NCI-H526 (cell line): ENCODE data around the gene PCDHB13.
A peak's percentile ranks its signal among the peaks of the same experiment; 100 is the strongest.
"Not testable (repeated sequence)": the region's sequence is repeated elsewhere in the genome, so short reads cannot be mapped to it uniquely, and the experiment has no call there.

Experiments used
- DNase-seq, 2 experiments: peaks; one replicate each; lab custom pipeline; 2025; lab: John Stamatoyannopoulos, UW

The PCDHB13 gene

DNA sequence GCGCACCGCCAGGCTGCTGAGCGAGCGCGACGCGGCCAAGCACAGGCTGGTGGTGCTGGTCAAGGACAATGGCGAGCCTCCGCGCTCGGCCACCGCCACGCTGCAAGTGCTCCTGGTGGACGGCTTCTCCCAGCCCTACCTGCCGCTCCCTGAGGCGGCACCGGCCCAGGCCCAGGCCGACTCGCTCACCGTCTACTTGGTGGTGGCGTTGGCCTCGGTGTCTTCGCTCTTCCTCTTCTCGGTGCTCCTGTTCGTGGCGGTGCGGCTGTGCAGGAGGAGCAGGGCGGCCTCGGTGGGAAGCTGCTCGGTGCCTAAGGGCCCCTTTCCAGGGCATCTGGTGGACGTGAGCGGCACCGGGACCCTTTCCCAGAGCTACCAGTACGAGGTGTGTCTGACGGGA lies 12.1 kb upstream of the PCDHB13 start:
- not testable (repeated sequence) for DNase-seq

- peak; percentile 23 to 45 for DNase-seq
Observed at GRCh38 chr5:141208478-141208877, 5.2 kb upstream of the PCDHB13 start, which contains the start of gene PCDHB12. TSS of gene PCDHB12 (plus strand) at chr5:141208719. CDS start at chr5:141208908, 189 bp downstream.

GRCh38 chr5:141210281-141210680 lies 3.4 kb upstream of the PCDHB13 start:
- not testable (repeated sequence) for DNase-seq

DNA sequence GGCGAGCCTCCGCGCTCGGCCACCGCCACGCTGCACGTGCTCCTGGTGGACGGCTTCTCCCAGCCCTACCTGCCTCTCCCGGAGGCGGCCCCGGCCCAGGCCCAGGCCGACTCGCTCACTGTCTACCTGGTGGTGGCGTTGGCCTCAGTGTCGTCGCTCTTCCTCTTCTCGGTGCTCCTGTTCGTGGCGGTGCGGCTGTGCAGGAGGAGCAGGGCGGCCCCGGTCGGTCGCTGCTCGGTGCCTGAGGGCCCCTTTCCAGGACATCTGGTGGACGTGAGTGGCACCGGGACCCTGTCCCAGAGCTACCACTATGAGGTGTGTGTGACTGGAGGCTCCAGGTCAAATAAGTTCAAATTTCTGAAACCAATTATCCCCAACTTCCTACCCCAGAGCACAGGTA lies 2.9 kb upstream of the PCDHB13 start:
- not testable (repeated sequence) for DNase-seq

DNA sequence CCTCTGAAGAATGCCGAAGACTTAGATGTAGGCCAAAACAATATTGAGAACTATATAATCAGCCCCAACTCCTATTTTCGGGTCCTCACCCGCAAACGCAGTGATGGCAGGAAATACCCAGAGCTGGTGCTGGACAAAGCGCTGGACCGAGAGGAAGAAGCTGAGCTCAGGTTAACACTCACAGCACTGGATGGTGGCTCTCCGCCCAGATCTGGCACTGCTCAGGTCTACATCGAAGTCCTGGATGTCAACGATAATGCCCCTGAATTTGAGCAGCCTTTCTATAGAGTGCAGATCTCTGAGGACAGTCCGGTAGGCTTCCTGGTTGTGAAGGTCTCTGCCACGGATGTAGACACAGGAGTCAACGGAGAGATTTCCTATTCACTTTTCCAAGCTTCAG lies 864 bp downstream of the PCDHB13 start:
- not testable (repeated sequence) for DNase-seq

- not testable (repeated sequence) for DNase-seq
Observed at GRCh38 chr5:141215504-141215903, 1.8 kb downstream of the PCDHB13 start.

DNA sequence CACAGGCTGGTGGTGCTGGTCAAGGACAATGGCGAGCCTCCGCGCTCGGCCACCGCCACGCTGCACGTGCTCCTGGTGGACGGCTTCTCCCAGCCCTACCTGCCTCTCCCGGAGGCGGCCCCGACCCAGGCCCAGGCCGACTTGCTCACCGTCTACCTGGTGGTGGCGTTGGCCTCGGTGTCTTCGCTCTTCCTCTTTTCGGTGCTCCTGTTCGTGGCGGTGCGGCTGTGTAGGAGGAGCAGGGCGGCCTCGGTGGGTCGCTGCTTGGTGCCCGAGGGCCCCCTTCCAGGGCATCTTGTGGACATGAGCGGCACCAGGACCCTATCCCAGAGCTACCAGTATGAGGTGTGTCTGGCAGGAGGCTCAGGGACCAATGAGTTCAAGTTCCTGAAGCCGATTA lies 2.3 kb downstream of the PCDHB13 start:
- DNase-seq = not testable (repeated sequence)

DNA sequence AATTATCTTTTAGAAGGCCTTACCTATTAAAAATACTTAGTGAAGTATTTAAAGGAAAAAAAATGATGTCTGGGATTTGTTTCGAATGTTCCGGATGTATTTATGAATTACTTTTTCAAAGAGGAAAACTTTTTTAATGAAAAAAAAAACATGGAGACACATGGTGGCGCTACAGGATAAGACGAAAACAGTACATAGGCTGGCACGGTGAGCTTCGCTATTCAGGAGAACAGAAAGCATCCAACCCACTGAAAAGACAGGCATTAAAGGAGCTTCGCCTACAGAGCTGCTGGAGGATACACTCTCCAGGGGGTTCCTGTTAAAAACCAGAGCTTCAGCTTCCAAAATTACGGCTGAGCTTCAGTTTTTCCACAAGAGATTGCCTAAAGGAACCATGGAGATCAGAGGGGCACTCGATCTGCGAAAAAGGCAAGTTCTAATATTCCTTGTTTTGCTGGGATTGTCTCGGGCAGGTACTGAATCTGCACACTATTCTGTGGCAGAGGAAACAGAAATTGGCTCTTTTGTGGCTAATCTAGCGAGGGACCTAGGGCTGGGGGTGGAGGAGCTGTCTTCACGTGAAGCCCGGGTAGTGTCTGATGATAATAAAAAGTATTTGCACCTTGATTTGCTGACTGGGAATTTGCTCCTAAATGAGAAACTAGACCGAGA lies 9.5 kb downstream of the PCDHB13 start, which contains the start of gene PCDHB14:
TSS of gene PCDHB14 (plus strand) at position 232 of the 672 bp plus-strand sequence. CDS start at position 395, 163 bp downstream.
- peak; percentile 59 to 83 for DNase-seq

DNA sequence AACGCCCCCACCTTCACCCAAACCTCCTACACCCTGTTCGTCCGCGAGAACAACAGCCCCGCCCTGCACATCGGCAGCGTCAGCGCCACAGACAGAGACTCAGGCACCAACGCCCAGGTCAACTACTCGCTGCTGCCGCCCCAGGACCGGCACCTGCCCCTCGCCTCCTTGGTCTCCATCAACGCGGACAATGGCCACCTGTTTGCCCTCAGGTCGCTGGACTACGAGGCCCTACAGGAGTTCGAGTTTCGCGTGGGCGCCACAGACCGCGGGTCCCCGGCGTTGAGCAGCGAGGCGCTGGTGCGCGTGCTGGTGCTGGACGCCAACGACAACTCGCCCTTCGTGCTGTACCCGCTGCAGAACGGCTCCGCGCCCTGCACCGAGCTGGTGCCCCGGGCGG lies 11.1 kb downstream of the PCDHB13 start:
- DNase-seq = not testable (repeated sequence)

DNA sequence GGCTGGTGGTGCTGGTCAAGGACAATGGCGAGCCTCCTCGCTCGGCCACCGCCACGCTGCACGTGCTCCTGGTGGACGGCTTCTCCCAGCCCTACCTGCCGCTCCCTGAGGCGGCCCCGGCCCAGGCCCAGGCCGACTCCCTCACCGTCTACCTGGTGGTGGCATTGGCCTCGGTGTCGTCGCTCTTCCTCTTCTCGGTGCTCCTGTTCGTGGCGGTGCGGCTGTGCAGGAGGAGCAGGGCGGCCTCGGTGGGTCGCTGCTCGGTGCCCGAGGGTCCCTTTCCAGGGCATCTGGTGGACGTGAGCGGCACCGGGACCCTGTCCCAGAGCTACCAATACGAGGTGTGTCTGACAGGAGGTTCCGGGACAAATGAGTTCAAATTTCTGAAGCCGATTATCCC lies 11.7 kb downstream of the PCDHB13 start:
- DNase-seq = not testable (repeated sequence)

DNA sequence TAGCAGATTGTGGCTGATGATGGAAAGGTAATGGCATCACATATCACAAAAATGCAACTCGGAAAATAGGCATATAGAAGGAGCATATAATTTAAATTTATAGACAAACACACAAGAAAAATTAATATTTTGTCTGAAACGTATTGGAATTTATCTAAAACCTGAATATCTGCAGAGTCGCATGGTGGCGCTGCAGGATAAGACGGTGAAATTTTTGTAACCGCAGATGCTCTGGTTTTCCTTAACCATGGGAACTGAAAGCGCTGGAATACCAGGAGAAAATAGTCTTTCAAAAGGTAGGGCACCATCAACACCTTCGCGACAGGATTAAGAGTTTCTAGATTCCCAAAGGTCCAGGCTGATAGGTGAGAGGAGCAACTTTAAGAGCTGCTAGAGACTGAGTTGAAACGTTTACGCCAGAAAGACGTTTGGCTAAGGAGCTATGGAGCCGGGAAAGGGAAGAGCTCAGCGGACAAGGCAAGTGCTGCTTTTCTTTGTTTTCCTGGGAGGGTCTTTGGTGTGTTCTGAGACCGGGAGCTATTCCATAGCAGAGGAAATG lies 20.5 kb downstream of the PCDHB13 start:
- DNase-seq = peak in 1 of 2 experiments; percentile 33

- not testable (repeated sequence) for DNase-seq
Observed at GRCh38 chr5:141235922-141236321, 22.2 kb downstream of the PCDHB13 start.

- no peak for DNase-seq
Observed at GRCh38 chr5:141236516-141237313, 23.0 kb downstream of the PCDHB13 start.

GRCh38 chr5:141241496-141241895 lies 27.8 kb downstream of the PCDHB13 start:
- no peak for DNase-seq

DNA sequence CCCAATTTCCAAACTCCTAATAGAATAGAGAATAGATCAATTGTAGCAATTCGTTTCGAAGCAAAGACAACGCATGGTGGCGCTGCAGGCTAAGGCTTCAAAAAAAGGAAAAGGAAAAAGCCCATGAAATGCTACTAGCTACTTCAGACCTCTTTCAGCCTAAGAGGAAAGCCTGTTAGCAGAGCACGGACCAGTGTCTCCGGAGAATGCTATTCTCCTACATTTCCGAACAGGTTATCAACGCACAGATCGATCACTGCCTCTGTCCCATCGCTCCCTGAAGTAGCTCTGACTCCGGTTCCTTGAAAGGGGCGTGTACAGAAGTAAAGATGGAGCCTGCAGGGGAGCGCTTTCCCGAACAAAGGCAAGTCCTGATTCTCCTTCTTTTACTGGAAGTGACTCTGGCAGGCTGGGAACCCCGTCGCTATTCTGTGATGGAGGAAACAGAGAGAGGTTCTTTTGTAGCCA lies 31.6 kb downstream of the PCDHB13 start, which contains the start of gene PCDHB15:
TSS of gene PCDHB15 (plus strand) at position 146 of the 468 bp plus-strand sequence. CDS start at position 330, 184 bp downstream.
- DNase-seq = peak; percentile 7 to 42

DNA sequence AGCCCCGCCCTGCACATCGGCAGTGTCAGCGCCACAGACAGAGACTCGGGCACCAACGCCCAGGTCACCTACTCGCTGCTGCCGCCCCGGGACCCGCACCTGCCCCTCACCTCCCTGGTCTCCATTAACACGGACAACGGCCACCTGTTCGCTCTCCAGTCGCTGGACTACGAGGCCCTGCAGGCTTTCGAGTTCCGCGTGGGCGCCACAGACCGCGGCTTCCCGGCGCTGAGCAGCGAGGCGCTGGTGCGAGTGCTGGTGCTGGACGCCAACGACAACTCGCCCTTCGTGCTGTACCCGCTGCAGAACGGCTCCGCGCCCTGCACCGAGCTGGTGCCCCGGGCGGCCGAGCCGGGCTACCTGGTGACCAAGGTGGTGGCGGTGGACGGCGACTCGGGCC lies 33.3 kb downstream of the PCDHB13 start:
- DNase-seq = not testable (repeated sequence)

DNA sequence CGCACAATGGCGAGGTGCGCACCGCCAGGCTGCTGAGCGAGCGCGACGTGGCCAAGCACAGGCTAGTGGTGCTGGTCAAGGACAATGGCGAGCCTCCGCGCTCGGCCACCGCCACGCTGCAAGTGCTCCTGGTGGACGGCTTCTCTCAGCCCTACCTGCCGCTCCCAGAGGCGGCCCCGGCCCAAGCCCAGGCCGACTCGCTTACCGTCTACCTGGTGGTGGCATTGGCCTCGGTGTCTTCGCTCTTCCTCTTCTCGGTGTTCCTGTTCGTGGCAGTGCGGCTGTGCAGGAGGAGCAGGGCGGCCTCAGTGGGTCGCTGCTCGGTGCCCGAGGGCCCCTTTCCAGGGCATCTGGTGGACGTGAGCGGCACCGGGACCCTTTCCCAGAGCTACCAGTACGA lies 33.7 kb downstream of the PCDHB13 start:
- not testable (repeated sequence) for DNase-seq

GRCh38 chr5:141250576-141250975 lies 36.9 kb downstream of the PCDHB13 start:
- DNase-seq = peak; percentile 33 to 41

DNA sequence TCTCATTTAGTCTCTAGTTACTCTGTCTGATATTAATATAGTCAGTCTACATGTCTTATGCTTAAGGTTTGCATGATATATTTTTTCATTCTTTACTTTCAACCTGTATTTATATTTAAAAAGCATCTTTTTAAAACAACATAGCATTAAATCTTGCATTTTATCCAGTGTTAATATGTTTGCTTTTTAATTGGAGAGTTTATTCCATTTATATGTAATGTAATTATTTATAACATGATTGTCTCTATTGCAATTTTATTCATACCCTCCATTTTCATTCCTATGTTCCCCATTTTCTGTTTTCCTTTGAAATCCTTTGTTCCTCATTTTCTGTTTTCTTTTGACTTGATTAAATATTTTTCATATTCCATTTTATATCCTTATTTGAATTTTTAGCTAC lies 44.7 kb downstream of the PCDHB13 start:
- no peak for DNase-seq

GRCh38 chr5:141258948-141259347 lies 45.2 kb downstream of the PCDHB13 start:
- DNase-seq = no peak

- DNase-seq = no peak
Observed at GRCh38 chr5:141260458-141261237, 46.9 kb downstream of the PCDHB13 start.

DNA sequence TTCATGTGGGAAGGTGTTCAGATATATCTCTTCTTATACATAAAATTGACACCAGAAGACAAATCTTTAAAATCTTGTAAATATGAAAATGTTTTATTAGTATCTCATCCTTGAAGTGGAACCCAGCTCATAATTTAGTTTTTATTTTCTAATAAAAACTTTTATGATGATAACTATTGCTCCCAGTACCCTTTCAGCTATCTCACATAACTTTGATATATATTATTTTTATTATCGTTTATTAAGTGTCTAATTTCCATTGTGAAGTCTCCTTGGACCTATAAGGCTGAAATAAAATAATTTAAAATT lies 47.5 kb downstream of the PCDHB13 start:
- DNase-seq = no peak
